K562 (cell line): Measurements from ENCODE around the gene WTAP. TPM values are rescaled to one million over a fixed set of nuclear protein-coding genes. Genes with fewer than 3 reads are reported as not detected.
"Not testable (repeated sequence)": the region's sequence is repeated elsewhere in the genome, so short reads cannot be mapped to it uniquely, and the experiment has no call there.

Experiments used
- ATAC-seq: fragments of 200-7000 bp; cut with Tn5 transposase; 3 replicates; pipeline ENCODE4 v1.9.1; 2020; ENCODE audit warnings: moderate library complexity
- BruUV-seq: library from RNA; stranded (reverse); fragments of 400-500 nt; replicated peaks from 2 replicates; lab custom pipeline; 2021; lab: Mats Ljungman, UMichigan
- CTCF ChIA-PET: fragments of 300-600 bp; formaldehyde crosslinking; extraction: SDS; loops from one replicate; lab custom pipeline; 2021; ENCODE audit warnings: low intra/inter-chr PET ratio; lab: Yijun Ruan, JAX
- POLR2A ChIA-PET: fragments of 300-600, 350-650 bp; sonication (Branson Sonifier 250); formaldehyde crosslinking; extraction: SDS; loops from one replicate; lab custom pipeline; 2021; ENCODE audit warnings: antibody characterized with exemption, inconsistent platforms; lab: Yijun Ruan, JAX
- DNase-seq, 4 experiments: peaks; one replicate each; pipeline versions ENCODE4 v3.0.0 to v3.0.0-alpha.2; 2011 to 2018; ENCODE audit warnings: low spot score in 3 of 4, mixed read lengths in 3 of 4; ENCODE audit errors: extremely low read depth in 1 of 4
- FAIRE-seq: peaks from 2 replicates; lab custom pipeline; 2011; peaks lifted over from hg19 to GRCh38; lab: Jason Lieb, UNC
- H2AFZ ChIP-seq: 2 replicates; pipeline ENCODE4 v1.6.0; 2011; ENCODE audit warnings: low read depth, low read length, control low read depth, inconsistent platforms
- H3K27ac ChIP-seq: fragments of 200-600 bp; 3 replicates; pipeline ENCODE4 v1.8.0; 2011; ENCODE audit warnings: low read depth, mild to moderate bottlenecking, control low read depth, inconsistent platforms, low read length, moderate library complexity, mixed read lengths; ENCODE audit errors: extremely low read depth
- H3K27me3 ChIP-seq, 2 experiments: fragments of 300-600 bp in 1 of 2; 2 replicates in 1 of 2; 3 replicates in 1 of 2; pipeline versions ENCODE4 v1.6.0 to v1.8.0; 2011; ENCODE audit warnings: inconsistent platforms in 2 of 2, low read length in 2 of 2, mild to moderate bottlenecking in 1 of 2, mixed read lengths in 1 of 2, moderate library complexity in 1 of 2; ENCODE audit not compliant: control insufficient read depth in 2 of 2, insufficient read depth in 2 of 2
- H3K36me3 ChIP-seq: fragments of 300-600 bp; 3 replicates; pipeline ENCODE4 v1.8.0; 2011; ENCODE audit warnings: mild to moderate bottlenecking, low read length, inconsistent platforms; ENCODE audit not compliant: control insufficient read depth, insufficient read depth
- H3K4me1 ChIP-seq, 2 experiments: fragments of 200-600 bp in 1 of 2; replicated peaks in 1 of 2; 2 replicates in 1 of 2; 3 replicates in 1 of 2; pipeline versions ENCODE4 v1.5.1 to v1.8.0; 2011; ENCODE audit warnings: inconsistent platforms in 2 of 2, low read length in 2 of 2, mild to moderate bottlenecking in 1 of 2, mixed read lengths in 1 of 2, moderate library complexity in 1 of 2; ENCODE audit not compliant: control insufficient read depth in 2 of 2, insufficient read depth in 2 of 2
- H3K4me2 ChIP-seq: 2 replicates; pipeline ENCODE4 v1.6.1; 2011; ENCODE audit warnings: low read length, control low read depth, inconsistent platforms, mixed read lengths; ENCODE audit not compliant: insufficient read depth
- H3K4me3 ChIP-seq: fragments of 200-600 bp; sonication (generic), shearing (Covaris generic); 2 replicates; pipeline ENCODE4 v1.5.1; 2016; ENCODE audit warnings: control low read depth, inconsistent platforms
- H3K79me2 ChIP-seq: fragments of 200-600 bp; 3 replicates; pipeline ENCODE4 v1.8.0; 2011; ENCODE audit warnings: low read length, inconsistent platforms; ENCODE audit not compliant: control insufficient read depth, insufficient read depth
- H3K9ac ChIP-seq, 2 experiments: 2 replicates each; pipeline versions ENCODE4 v1.6.0 to v1.6.1; 2011; ENCODE audit warnings: low read depth in 2 of 2, low read length in 2 of 2, control low read depth in 1 of 2, inconsistent platforms in 1 of 2, mild to moderate bottlenecking in 1 of 2, mixed read lengths in 1 of 2; ENCODE audit not compliant: insufficient read depth in 1 of 2
- H3K9me1 ChIP-seq: one replicate; pipeline ENCODE4 v1.6.0; 2011; ENCODE audit warnings: inconsistent platforms, mild to moderate bottlenecking, low read length, moderate library complexity; ENCODE audit not compliant: control insufficient read depth, insufficient read depth
- H3K9me3 ChIP-seq: replicated peaks from 2 replicates; pipeline ENCODE4 v1.5.1; 2011; ENCODE audit warnings: low read depth, low read length, inconsistent platforms; ENCODE audit not compliant: control insufficient read depth, insufficient read depth
- H4K20me1 ChIP-seq: replicated peaks from 2 replicates; pipeline ENCODE4 v1.6.1; 2011; ENCODE audit warnings: low read length, inconsistent platforms, mixed read lengths; ENCODE audit not compliant: control insufficient read depth, insufficient read depth
- ZNF121 ChIP-seq: sonication (generic); formaldehyde crosslinking; conservative IDR thresholded peaks from 2 replicates; pipeline ENCODE4 v1.8.0; 2022; ENCODE audit warnings: missing genetic modification reagents
- WGBS: fragments of 100-300 bp; shearing (Covaris generic); methylation state at CpG from one replicate; pipeline ENCODE4 v1.1.6; 2016; ENCODE audit warnings: low coverage, mixed read lengths; ENCODE audit not compliant: insufficient coverage; ENCODE audit errors: missing lambda C conversion rate; 5-methylcytosine and 5-hydroxymethylcytosine counted together
- in situ Hi-C: fragments of 300-500 bp; cut with MboI; formaldehyde crosslinking; loops from 4 replicates; pipeline ENCODE4 v1.15.0; 2018; ENCODE audit warnings: inconsistent platforms, mixed read lengths
- intact Hi-C: fragments of 100-400 bp; cut with micrococcal nuclease; formaldehyde crosslinking; loops from 2 replicates; pipeline ENCODE4 v1.14.2; 2022
- polyA plus RNA-seq, 8 experiments: library from polyadenylated mRNA; depleted of rRNA in 4 of 8; stranded (reverse) in 5 of 8; unstranded in 3 of 8; fragments of >200 nt; fragmentation: Nextera tagmentation in 2 of 8; fragmentation: Illumina TruSeq in 1 of 8; extraction: Ambion mirVana in 2 of 8; extraction: Trizol in 1 of 8; gene quantifications; 2 replicates each; pipeline versions ENCODE4 v1.2.1 to v1.2.3, GENCODE V29; 2011 to 2014; ENCODE audit warnings: inconsistent platforms in 1 of 8, missing spikeins in 1 of 8
- total RNA-seq, 7 experiments: library from RNA; depleted of rRNA in 6 of 7; stranded (reverse); fragments of >200 nt in 6 of 7; fragmentation: Illumina TruSeq in 2 of 7; extraction: Trizol in 2 of 7; gene quantifications; 2 replicates each; pipeline versions ENCODE4 v1.2.1 to v1.2.3, GENCODE V29; 2011 to 2021; ENCODE audit warnings: low replicate concordance in 1 of 7
- TF ChIP-seq, protein P1 (sequence below): fragments of 250-450 bp; sonication (Bioruptor Pico); IDR thresholded peaks from 2 replicates; pipeline ENCODE4 v1.5.0; 2021; ENCODE audit warnings: mild to moderate bottlenecking, borderline replicate concordance

Gene WTAP
- total and polyA plus RNA-seq, 9 of the 15 experiments (the other 6 are each of a cell fraction or from before 2014, with no cell fraction given) = 52.4 to 156 (median 110) TPM

DNA sequence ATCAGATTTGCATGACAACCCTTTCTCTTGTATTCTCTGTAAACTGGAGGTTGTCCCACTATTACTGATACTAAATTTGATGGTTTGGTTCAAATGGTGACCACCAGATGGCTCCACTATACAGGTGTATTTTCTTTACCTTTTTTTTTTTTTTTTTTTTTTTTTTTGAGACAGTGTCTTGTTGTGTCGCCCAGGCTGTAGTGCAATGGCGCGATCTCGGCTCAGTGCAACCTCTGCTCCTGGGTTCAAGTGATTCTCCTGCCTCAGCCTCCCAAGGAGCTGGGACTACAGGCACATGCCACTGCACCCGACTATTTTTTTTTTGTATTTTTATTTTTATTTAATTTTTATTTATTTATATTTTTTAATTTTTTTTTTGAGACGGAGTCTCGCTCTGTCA lies 6.6 kb upstream of the WTAP start (continued):
- TF ChIP-seq, protein P1, sequence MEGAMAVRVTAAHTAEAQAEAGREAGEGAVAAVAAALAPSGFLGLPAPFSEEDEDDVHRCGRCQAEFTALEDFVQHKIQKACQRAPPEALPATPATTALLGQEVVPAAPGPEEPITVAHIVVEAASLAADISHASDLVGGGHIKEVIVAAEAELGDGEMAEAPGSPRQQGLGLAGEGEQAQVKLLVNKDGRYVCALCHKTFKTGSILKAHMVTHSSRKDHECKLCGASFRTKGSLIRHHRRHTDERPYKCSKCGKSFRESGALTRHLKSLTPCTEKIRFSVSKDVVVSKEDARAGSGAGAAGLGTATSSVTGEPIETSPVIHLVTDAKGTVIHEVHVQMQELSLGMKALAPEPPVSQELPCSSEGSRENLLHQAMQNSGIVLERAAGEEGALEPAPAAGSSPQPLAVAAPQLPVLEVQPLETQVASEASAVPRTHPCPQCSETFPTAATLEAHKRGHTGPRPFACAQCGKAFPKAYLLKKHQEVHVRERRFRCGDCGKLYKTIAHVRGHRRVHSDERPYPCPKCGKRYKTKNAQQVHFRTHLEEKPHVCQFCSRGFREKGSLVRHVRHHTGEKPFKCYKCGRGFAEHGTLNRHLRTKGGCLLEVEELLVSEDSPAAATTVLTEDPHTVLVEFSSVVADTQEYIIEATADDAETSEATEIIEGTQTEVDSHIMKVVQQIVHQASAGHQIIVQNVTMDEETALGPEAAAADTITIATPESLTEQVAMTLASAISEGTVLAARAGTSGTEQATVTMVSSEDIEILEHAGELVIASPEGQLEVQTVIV = no peak

DNA sequence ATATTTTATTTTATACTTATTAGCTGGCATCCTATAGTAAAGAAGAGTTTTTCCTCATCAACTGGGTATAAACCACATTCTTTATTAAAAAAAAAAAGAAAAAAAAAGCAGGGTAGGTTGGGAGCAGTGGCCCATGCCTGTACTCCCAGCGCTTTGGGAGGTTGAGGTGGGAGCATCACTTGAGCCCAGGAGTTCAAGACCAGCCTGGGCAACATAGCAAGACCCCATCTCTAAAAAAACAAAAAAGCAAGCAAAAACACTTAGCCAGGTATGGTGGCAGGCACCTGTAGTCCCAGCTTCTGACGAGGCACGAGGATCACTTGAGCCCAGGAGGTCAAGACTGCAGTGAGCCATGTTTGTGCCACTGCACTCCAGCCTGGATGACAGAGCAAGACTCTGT lies 5.3 kb upstream of the WTAP start:
- CTCF ChIA-PET, BruUV-seq, in situ Hi-C loops, ATAC-seq, DNase-seq: not testable (repeated sequence)
- intact Hi-C loops = loop anchor here (5.0 to 10.0 kb wide), 2 partner anchors 130 to 253 kb away; no protein-coding TSS in a partner anchor
- TF ChIP-seq ZNF121 (CRISPR knock-in tag) = peak; percentile 73
- TF ChIP-seq, all 486 proteins: peak for 1; not testable (repeated sequence) for 485
- peaks cover 48% of the 10 kb centered on the region for H3K79me2 ChIP-seq
- H2AFZ ChIP-seq, H3K27me3 ChIP-seq, H3K9me3 ChIP-seq, FAIRE-seq, H3K4me3 ChIP-seq, H3K9me1 ChIP-seq, POLR2A ChIA-PET, H4K20me1 ChIP-seq, H3K9ac ChIP-seq, H3K4me2 ChIP-seq, H3K27ac ChIP-seq: not testable (repeated sequence)
- 94% methylated on average over 3 of the region's 3 CpGs for WGBS
- peaks cover 11% of the 10 kb centered on the region; the same call in 2 of the 3 replicates for H3K36me3 ChIP-seq
- H3K4me1 ChIP-seq = peaks cover 11 to 15% of the 10 kb centered on the region in 2 experiments
